Heart left ventricle (tissue), 16 donors: Measurements from ENCODE around the gene RILP. TPM values are rescaled to one million over a fixed set of nuclear protein-coding genes. Genes with fewer than 3 reads are reported as not detected.
A peak's percentile ranks its signal among the peaks of the same experiment; 100 is the strongest.

Source experiments
- ATAC-seq, 4 donors: fragments of 200-7000 bp; cut with Tn5 transposase; one replicate each; pipeline ENCODE4 v1.9.1; 2020 to 2022; ENCODE audit warnings: moderate library complexity in 4 of 4, mild to moderate bottlenecking in 3 of 4, moderate number of reproducible peaks in 1 of 4
- DNase-seq, 5 donors: peaks; one replicate each; pipeline ENCODE4 v3.0.0-alpha.2; 2020
- H3K27ac ChIP-seq, 12 donors: fragments of 200-600 bp; sonication (generic) in 4 of 12; one replicate each; pipeline versions ENCODE4 v1.5.0 to v1.8.0; 2016 to 2022; ENCODE audit warnings: mild to moderate bottlenecking in 2 of 12
- H3K27me3 ChIP-seq, 9 donors: fragments of 200-600 bp; sonication (generic) in 2 of 9; one replicate each; pipeline versions ENCODE4 v1.5.1 to v1.8.0; 2016 to 2022; ENCODE audit warnings: mild to moderate bottlenecking in 3 of 9
- H3K36me3 ChIP-seq, 9 donors: fragments of 200-600 bp; sonication (generic) in 2 of 9; one replicate each; pipeline versions ENCODE4 v1.5.0 to v1.8.0; 2018 to 2022; ENCODE audit warnings: mild to moderate bottlenecking in 2 of 9
- H3K4me1 ChIP-seq, 12 donors: fragments of 200-600 bp; sonication (generic) in 4 of 12; one replicate each; pipeline versions ENCODE4 v1.5.0 to v1.8.0; 2016 to 2022; ENCODE audit warnings: mild to moderate bottlenecking in 3 of 12
- H3K4me3 ChIP-seq, 12 donors: fragments of 200-600 bp; sonication (generic) in 4 of 12; one replicate each; pipeline versions ENCODE4 v1.5.0 to v1.8.0; 2017 to 2022; ENCODE audit warnings: mild to moderate bottlenecking in 9 of 12, moderate library complexity in 4 of 12
- H3K9me3 ChIP-seq, 12 donors: fragments of 200-600 bp; sonication (generic) in 4 of 12; one replicate each; pipeline versions ENCODE4 v1.5.0 to v1.8.0; 2016 to 2022; ENCODE audit warnings: mild to moderate bottlenecking in 1 of 12
- CTCF ChIP-seq, 12 donors: fragments of 200-600 bp; sonication (generic) in 4 of 12; IDR thresholded peaks; one replicate each; pipeline versions ENCODE4 v1.5.0 to v1.8.0; 2018 to 2022; ENCODE audit warnings: antibody characterized with exemption in 12 of 12, mild to moderate bottlenecking in 5 of 12
- POLR2A ChIP-seq, 2 donors: fragments of 450-650 bp; IDR thresholded peaks; one replicate each; pipeline ENCODE4 v1.6.1; 2017; ENCODE audit warnings: antibody characterized with exemption in 2 of 2, mild to moderate bottlenecking in 2 of 2, moderate library complexity in 2 of 2
- WGBS, 4 donors: extraction: QIAGEN DNeasy Blood & Tissue Kit in 2 of 4; methylation state at CpG; one replicate each; pipeline versions ENCODE4 v1.1.5 to v1.1.7; 2013 to 2018; 5-methylcytosine and 5-hydroxymethylcytosine counted together
- intact Hi-C, 10 donors: fragments of 100-400 bp; cut with DNase I; formaldehyde crosslinking; loops; one replicate each; pipeline versions ENCODE4 v1.11.1 to v1.14.2; 2022
- polyA plus RNA-seq, 2 donors: library from polyadenylated mRNA; stranded (reverse); fragments of 200-250 nt; gene quantifications; one replicate each; pipeline ENCODE4 v1.2.3, GENCODE V29; 2013
- total RNA-seq, 9 donors: library from RNA; depleted of rRNA in 2 of 9; stranded (reverse); fragments of >200 nt in 2 of 9; fragmentation: NEBNext Ultra II Directional in 3 of 9; extraction: Animal tissue kit (Norgen Biotek cat#: 25700) in 3 of 9; gene quantifications; one replicate each; pipeline versions ENCODE4 v1.1.0 to v1.2.4, GENCODE V29; 2016 to 2023
- donor health status: ischemic (EF 13 %, LVEDD 7.1; RV severe dilation, severe dysfunction).
- donor health status: healthy with polysubstance abuse.
- donor health status: DM: no; HTN: yes; CAD: no.
- donor health status: DM: no; HTN: no; CAD: no.
- donor health status: ischemic (EF 25% LVEDD 6.9; RV normal size, moderate dysfunction).
- donor health status: ischemic (EF 25% LVEDD 5.7; RV mildly dilated, moderate dysfunction).
- donor health status: healthy.
- donor health status: DM: yes; HTN: yes; CAD: no.
- donor health status: ischemic (EF 35%, LVEDD 5.7; RV mildly dilated, moderate dysfunction).
- donor health status: nonischemic (EF 11% LVEDD 7.7; RV severe dilation, severe dysfunction).
- donor health status: DM: yes; HTN: yes; CAD: no.
- donor health status: PGD.
- donor health status: ischemic (EF 29% LVEDD 5.4; RV normal size, mild dysfunction).
- donor health status: nonischemic (EF 23%, LVEDD 6.1; RV moderate dilation, normal function).

RILP gene
- total and polyA plus RNA-seq, 11 donors: 37.6 to 130 (median 60.1) TPM

- intact Hi-C loops: loop anchor here in 4 of 10 donors (2.0 to 10.0 kb wide), 3 partner anchors 15 to 379 kb away; partner anchors contain the start of gene SLC43A2 (in 1 of the 4)
- Histone ChIP-seq H3K4me3 (peak overlapping the region; percentile 15 to 73 (median 57)), H3K36me3 (peaks cover 0 to 23% (median 14%) of the 10 kb centered on the region in 9 donors), H3K27me3 (no peaks in the 10 kb centered on the region), H3K27ac (peak overlapping the region; percentile 41 to 96 (median 85)), H3K9me3 (no peaks in the 10 kb centered on the region), H3K4me1 (peaks cover 0 to 68% (median 45%) of the 10 kb centered on the region in 12 donors)
- WGBS, 4 donors: 2 to 26% (median 5%) methylated on average over 18 to 88 of the region's 90 CpGs
- TF ChIP-seq CTCF (IDR thresholded peaks at IDR 0.05): peak in 4 of 12 donors; percentile 11 to 29 (median 20)
- TF ChIP-seq POLR2A (IDR thresholded peaks at IDR 0.05): no peak
- ATAC-seq (peak in 2 of 4 donors; percentile 4 to 7), DNase-seq (peak in 2 of 5 donors; percentile 59 to 75)
These were observed 6.2 kb downstream of the RILP start for GRCh38 chr17:1643293-1643998.

- no peak for TF ChIP-seq POLR2A (IDR thresholded peaks at IDR 0.05)
- TF ChIP-seq CTCF (IDR thresholded peaks at IDR 0.05): no peak
- Histone ChIP-seq H3K27ac (no peak overlapping the region), H3K9me3 (no peaks in the 10 kb centered on the region), H3K36me3 (peaks cover 0 to 33% (median 26%) of the 10 kb centered on the region in 9 donors), H3K4me1 (peaks cover 0 to 44% (median 21%) of the 10 kb centered on the region in 12 donors), H3K27me3 (no peaks in the 10 kb centered on the region), H3K4me3 (no peak overlapping the region)
- WGBS, 4 donors: 86 to 92% (median 88%) methylated on average over 12 of the region's 12 CpGs
- no peak for ATAC-seq
- peak in 1 of 5 donors; percentile 49 for DNase-seq
- intact Hi-C loops: loop anchor here in 3 of 10 donors (10.0 kb wide), 2 partner anchors 156 to 376 kb away; no protein-coding TSS in a partner anchor
These were observed 8.6 kb downstream of the RILP start for GRCh38 chr17:1641065-1641403.

GRCh38 chr17:1640329-1641064 lies 9.2 kb downstream of the RILP start:
- Histone ChIP-seq H3K36me3 (peaks cover 0 to 38% (median 30%) of the 10 kb centered on the region in 9 donors), H3K27me3 (no peaks in the 10 kb centered on the region), H3K9me3 (no peaks in the 10 kb centered on the region), H3K4me3 (no peak overlapping the region), H3K27ac (peak overlapping the region in 4 of 12 donors; percentile 15 to 37 (median 24)), H3K4me1 (peaks cover 0 to 39% (median 16%) of the 10 kb centered on the region in 12 donors)
- DNase-seq: peak in 3 of 5 donors; percentile 52 to 69 (median 67)
- intact Hi-C loops: loop anchor here in 3 of 10 donors (10.0 kb wide), 2 partner anchors 156 to 376 kb away; no protein-coding TSS in a partner anchor
- peak; percentile 16 to 49 (median 38) for ATAC-seq
- TF ChIP-seq CTCF (IDR thresholded peaks at IDR 0.05): no peak
- no peak for TF ChIP-seq POLR2A (IDR thresholded peaks at IDR 0.05)
- 63 to 81% (median 75%) methylated on average over 18 to 23 of the region's 23 CpGs for WGBS, 4 donors
